A549 (cell line): ENCODE results near the gene TNRC6B. TPM values are rescaled to one million over a fixed set of nuclear protein-coding genes. Genes with fewer than 3 reads are reported as not detected.

Source experiments
- ATAC-seq, 2 experiments: fragments of 200-7000 bp in 1 of 2; fragments of >200 bp in 1 of 2; cut with Nextera tagmentation in 1 of 2; cut with Tn5 transposase in 1 of 2; 3 replicates each; pipeline versions ENCODE4 v1.8.0 to v1.9.1; 2018 to 2020; ENCODE audit warnings: mild to moderate bottlenecking in 1 of 2, moderate library complexity in 1 of 2
- CTCF ChIA-PET: fragments of 300-600 bp; sonication (Branson Sonifier 250); formaldehyde crosslinking; extraction: SDS; loops from one replicate; lab custom pipeline; 2021; ENCODE audit warnings: antibody characterized with exemption, inconsistent platforms; lab: Yijun Ruan, JAX
- POLR2A ChIA-PET: fragments of 350-600 bp; formaldehyde crosslinking; extraction: SDS; loops from one replicate; lab custom pipeline; 2021; ENCODE audit warnings: antibody characterized with exemption, inconsistent platforms; lab: Yijun Ruan, JAX
- DNase-seq, 2 experiments: peaks; one replicate each; pipeline versions ENCODE4 v3.0.0 to v3.0.0-alpha.2; 2011 to 2016; ENCODE audit warnings: low read depth in 1 of 2, low spot score in 1 of 2
- FAIRE-seq: peaks from 2 replicates; lab custom pipeline; 2011; peaks lifted over from hg19 to GRCh38; lab: Jason Lieb, UNC
- H3K27ac ChIP-seq, 2 experiments: fragments of >200 bp; sonication (Bioruptor Twin); formaldehyde crosslinking; 3 replicates each; pipeline ENCODE4 v1.5.1; 2016 to 2017
- H3K4me1 ChIP-seq: fragments of >200 bp; sonication (Bioruptor Twin); formaldehyde crosslinking; 3 replicates; pipeline ENCODE4 v1.6.1; 2016
- H3K4me2 ChIP-seq: fragments of >200 bp; sonication (Bioruptor Twin); formaldehyde crosslinking; 3 replicates; pipeline ENCODE4 v1.6.1; 2016
- H3K4me3 ChIP-seq: fragments of >200 bp; sonication (Bioruptor Twin); formaldehyde crosslinking; 3 replicates; pipeline ENCODE4 v1.5.1; 2016
- H3K9me3 ChIP-seq: fragments of >200 bp; sonication (Bioruptor Twin); formaldehyde crosslinking; 3 replicates; pipeline ENCODE4 v1.6.1; 2016
- ATOH8 ChIP-seq: fragments of 250-450 bp; sonication (Bioruptor Pico); IDR thresholded peaks from 2 replicates; pipeline ENCODE4 v1.5.0; 2020; ENCODE audit warnings: low read depth, mild to moderate bottlenecking, moderate library complexity
- CBX2 ChIP-seq: fragments of 200-600 bp; sonication (generic); IDR thresholded peaks from 2 replicates; pipeline ENCODE4 v1.6.1; 2016; ENCODE audit warnings: low read depth, mild to moderate bottlenecking, borderline replicate concordance
- CHD4 ChIP-seq: fragments of 200-600 bp; sonication (generic); IDR thresholded peaks from 2 replicates; pipeline ENCODE4 v1.6.1; 2016; ENCODE audit warnings: antibody characterized with exemption, mild to moderate bottlenecking, borderline replicate concordance
- CTCF ChIP-seq: fragments of >200 bp; sonication (Bioruptor Twin); formaldehyde crosslinking; IDR thresholded peaks from 3 replicates; pipeline ENCODE4 v1.5.1; 2016
- EHF ChIP-seq: fragments of 250-450 bp; sonication (Bioruptor Pico); IDR thresholded peaks from 2 replicates; pipeline ENCODE4 v1.5.0; 2020; ENCODE audit warnings: mild to moderate bottlenecking
- EHMT2 ChIP-seq: fragments of 200-600 bp; sonication (generic); IDR thresholded peaks from 2 replicates; pipeline ENCODE4 v1.6.1; 2016; ENCODE audit warnings: antibody characterized with exemption, low read depth, mild to moderate bottlenecking, moderate library complexity
- ELK1 ChIP-seq: fragments of 150-350 bp; IDR thresholded peaks from 2 replicates; pipeline ENCODE4 v1.6.1; 2014; ENCODE audit warnings: low read depth, mild to moderate bottlenecking, low read length
- ESRRA ChIP-seq: fragments of 150-350 bp; IDR thresholded peaks from 2 replicates; pipeline ENCODE4 v1.6.1; 2014; ENCODE audit warnings: mild to moderate bottlenecking, low read length, borderline replicate concordance
- HES2 ChIP-seq: fragments of >200 bp; sonication (Bioruptor Twin); formaldehyde crosslinking; IDR thresholded peaks from 2 replicates; pipeline ENCODE4 v1.6.1; 2016
- HMGXB4 ChIP-seq: fragments of 250-450 bp; sonication (Bioruptor Pico); IDR thresholded peaks from 2 replicates; pipeline ENCODE4 v1.5.0; 2021; ENCODE audit warnings: mild to moderate bottlenecking, moderate library complexity, borderline replicate concordance
- HOXB13 ChIP-seq: fragments of 250-450 bp; sonication (Bioruptor Pico); IDR thresholded peaks from 2 replicates; pipeline ENCODE4 v1.5.0; 2020; ENCODE audit warnings: low read depth, mild to moderate bottlenecking, moderate library complexity
- JUNB ChIP-seq: fragments of >200 bp; sonication (Bioruptor Twin); formaldehyde crosslinking; IDR thresholded peaks from 2 replicates; pipeline ENCODE4 v1.6.1; 2016
- KDM1A ChIP-seq: fragments of 200-600 bp; sonication (generic); IDR thresholded peaks from 2 replicates; pipeline ENCODE4 v1.6.1; 2016; ENCODE audit warnings: low read depth, mild to moderate bottlenecking
- NPAS2 ChIP-seq: fragments of 250-450 bp; sonication (Bioruptor Pico); IDR thresholded peaks from 2 replicates; pipeline ENCODE4 v1.8.0; 2022; ENCODE audit warnings: mild to moderate bottlenecking, moderate library complexity, borderline replicate concordance
- PBX3 ChIP-seq: IDR thresholded peaks from 2 replicates; pipeline ENCODE4 v1.6.1; 2012
- POLR2A ChIP-seq: IDR thresholded peaks from 2 replicates; pipeline ENCODE4 v1.6.1; 2012; ENCODE audit warnings: mild to moderate bottlenecking, low read length
- POLR2AphosphoS2 ChIP-seq: conservative IDR thresholded peaks from 2 replicates; pipeline ENCODE4 v1.6.1; 2012; ENCODE audit warnings: low read length, improper control_type of control experiment, inconsistent platforms
- RAD21 ChIP-seq, 2 experiments: fragments of >200 bp in 1 of 2; sonication (Bioruptor Twin) in 1 of 2; formaldehyde crosslinking in 1 of 2; IDR thresholded peaks in 1 of 2; conservative IDR thresholded peaks in 1 of 2; 2 replicates in 1 of 2; 3 replicates in 1 of 2; pipeline ENCODE4 v1.6.1; 2012 to 2018; ENCODE audit warnings: inconsistent platforms in 1 of 2
- RFX5 ChIP-seq: fragments of 450-650 bp; IDR thresholded peaks from 2 replicates; pipeline ENCODE4 v1.7.1; 2014; ENCODE audit warnings: antibody characterized with exemption, mild to moderate bottlenecking, moderate library complexity
- RNF2 ChIP-seq: fragments of 200-600 bp; sonication (generic); IDR thresholded peaks from 2 replicates; pipeline ENCODE4 v1.6.1; 2016; ENCODE audit warnings: low read depth, mild to moderate bottlenecking, antibody characterized with exemption, moderate library complexity, borderline replicate concordance
- SREBF2 ChIP-seq: fragments of 450-650 bp; IDR thresholded peaks from 2 replicates; pipeline ENCODE4 v1.6.1; 2014; ENCODE audit warnings: mild to moderate bottlenecking, moderate library complexity
- ZFP36 ChIP-seq: fragments of 450-650 bp; IDR thresholded peaks from 2 replicates; pipeline ENCODE4 v1.6.1; 2014; ENCODE audit warnings: borderline replicate concordance; ENCODE audit not compliant: partially characterized antibody
- WGBS: methylation state at CpG from one replicate; pipeline ENCODE4 v1.1.6; 2017; ENCODE audit errors: missing lambda C conversion rate; 5-methylcytosine and 5-hydroxymethylcytosine counted together
- polyA plus RNA-seq, 4 experiments: library from polyadenylated mRNA; depleted of rRNA in 3 of 4; stranded (reverse); fragments of >200 nt; fragmentation: RNase III in 1 of 4; extraction: RNeasy Plus Mini Kit Qiagen cat#74134 plus additional on column Dnase treatment in 1 of 4; gene quantifications; 2 replicates in 3 of 4; 3 replicates in 1 of 4; pipeline ENCODE4 v1.2.3, GENCODE V29; 2011 to 2017

Gene TNRC6B
- polyA plus RNA-seq, 2 of the 4 experiments (the other 2 are of a cell fraction): 4.9 to 5.0 TPM

- H3K4me2 ChIP-seq: no peak overlapping the region
- H3K27ac ChIP-seq: no peak overlapping the region
- WGBS: 91% methylated on average over 15 of the region's 15 CpGs
- ChIA-PET POLR2A (no interaction called here), CTCF (no interaction called here)
- H3K4me1 ChIP-seq: peaks cover 13% of the 10 kb centered on the region
- no peaks in the 10 kb centered on the region for H3K9me3 ChIP-seq
- no peak for ATAC-seq
- no peak overlapping the region for H3K4me3 ChIP-seq
- no peak for FAIRE-seq
- DNase-seq: no peak
- TF ChIP-seq KDM1A: no peak
- no peak for TF ChIP-seq POLR2A
- TF ChIP-seq JUNB: no peak
- TF ChIP-seq RNF2: no peak
- TF ChIP-seq ATOH8 (CRISPR knock-in tag): no peak
- no peak for TF ChIP-seq POLR2AphosphoS2
- no peak for TF ChIP-seq ELK1
- TF ChIP-seq NPAS2 (CRISPR knock-in tag): no peak
- TF ChIP-seq CHD4: no peak
- TF ChIP-seq EHF (CRISPR knock-in tag): no peak
- no peak for TF ChIP-seq HMGXB4 (CRISPR knock-in tag)
- TF ChIP-seq RAD21 (conservative IDR thresholded peaks at IDR 0.05 in 1 of 2, IDR thresholded peaks at IDR 0.05 in 1 of 2): no peak
- TF ChIP-seq ESRRA: no peak
- TF ChIP-seq SREBF2: no peak
- no peak for TF ChIP-seq HES2
- TF ChIP-seq ZFP36: no peak
- TF ChIP-seq CTCF: no peak
- TF ChIP-seq EHMT2: no peak
- TF ChIP-seq HOXB13: no peak
Measured at GRCh38 chr22:40232624-40233023, 54.9 kb downstream of the TNRC6B start.

GRCh38 chr22:40233886-40234285, 56.2 kb downstream of the TNRC6B start:
- ChIA-PET POLR2A (no interaction called here), CTCF (no interaction called here)
- Histone ChIP-seq H3K27ac (no peak overlapping the region), H3K9me3 (no peaks in the 10 kb centered on the region), H3K4me3 (no peak overlapping the region), H3K4me2 (no peak overlapping the region), H3K4me1 (peaks cover 25% of the 10 kb centered on the region)
- ATAC-seq (no peak), DNase-seq (no peak), FAIRE-seq (no peak)
- WGBS: 96% methylated on average over 8 of the region's 8 CpGs
- TF ChIP-seq JUNB (no peak), RFX5 (no peak), KDM1A (no peak), ATOH8 (CRISPR knock-in tag) (no peak), EHF (CRISPR knock-in tag) (no peak), CBX2 (no peak), PBX3 (no peak)
